Stomach (tissue), 9 donors: Measurements from ENCODE around the gene MSMP. TPM values are rescaled to one million over a fixed set of nuclear protein-coding genes. Genes with fewer than 3 reads are reported as not detected.

ENCODE experiments used
- DNase-seq, 2 donors: peaks; one replicate each; pipeline versions ENCODE4 v3.0.0 to v3.0.0-alpha.2; 2013 to 2019
- H3K27ac ChIP-seq, 5 donors: fragments of 200-600 bp in 4 of 5; sonication (generic) in 4 of 5; one replicate each; pipeline ENCODE4 v1.5.1; 2013 to 2019; ENCODE audit warnings: mild to moderate bottlenecking in 1 of 5, moderate library complexity in 1 of 5
- H3K27me3 ChIP-seq, 3 donors: fragments of 200-600 bp; sonication (generic); one replicate each; pipeline ENCODE4 v1.5.1; 2017 to 2019; ENCODE audit warnings: mixed run types in 1 of 3
- H3K36me3 ChIP-seq, 4 donors: fragments of 200-600 bp; sonication (generic); 1 replicate in 3 of 4; 2 replicates in 1 of 4; pipeline ENCODE4 v1.5.1; 2016 to 2019
- H3K4me1 ChIP-seq, 4 donors: fragments of 200-600 bp; sonication (generic); one replicate each; pipeline ENCODE4 v1.5.1; 2016 to 2019
- H3K4me3 ChIP-seq, 4 donors: fragments of 200-600 bp; sonication (generic) in 3 of 4; one replicate each; pipeline ENCODE4 v1.5.1; 2016 to 2019; ENCODE audit warnings: mild to moderate bottlenecking in 1 of 4
- H3K9me3 ChIP-seq, 4 donors: fragments of 200-600 bp; sonication (generic); one replicate each; pipeline ENCODE4 v1.5.1; 2016 to 2019
- EP300 ChIP-seq: sonication (generic); formaldehyde crosslinking; IDR thresholded peaks from one replicate; pipeline ENCODE4 v1.6.1; 2017; ENCODE audit warnings: antibody characterized with exemption
- POLR2A ChIP-seq, 4 donors: fragments of 450-650 bp; IDR thresholded peaks; one replicate each; pipeline ENCODE4 v1.6.1; 2016; ENCODE audit warnings: antibody characterized with exemption in 4 of 4, control low read depth in 2 of 4, mild to moderate bottlenecking in 1 of 4, moderate library complexity in 1 of 4
- POLR2AphosphoS5 ChIP-seq, 3 donors: sonication (generic); formaldehyde crosslinking; IDR thresholded peaks; one replicate each; pipeline ENCODE4 v1.6.1; 2016; ENCODE audit warnings: antibody characterized with exemption in 3 of 3
- WGBS, 5 donors: extraction: QIAGEN DNeasy Blood & Tissue Kit in 3 of 5; methylation state at CpG; one replicate each; pipeline versions ENCODE4 v1.1.5 to v1.1.7; 2013 to 2018; 5-methylcytosine and 5-hydroxymethylcytosine counted together
- intact Hi-C: fragments of 100-400 bp; cut with DNase I; formaldehyde crosslinking; loops from one replicate; pipeline ENCODE4 v1.15.1; 2023; ENCODE audit warnings: low total_unique reads
- polyA plus RNA-seq, 3 donors: library from polyadenylated mRNA; stranded (reverse); fragments of 200-250 nt; gene quantifications; one replicate each; pipeline ENCODE4 v1.2.3, GENCODE V29; 2013
- total RNA-seq, 5 donors: library from RNA; depleted of rRNA; stranded (reverse); fragments of >200 nt; gene quantifications; one replicate each; pipeline versions ENCODE4 v1.1.0 to v1.2.3, GENCODE V29; 2014 to 2016
- TF ChIP-seq, protein P1 (sequence below), 7 experiments: fragments of 450-650 bp in 4 of 7; fragments of 200-600 bp in 3 of 7; sonication (generic) in 3 of 7; IDR thresholded peaks; one replicate each; pipeline ENCODE4 v1.5.1; 2016 to 2019; ENCODE audit warnings: antibody characterized with exemption in 7 of 7, control low read depth in 2 of 7, mild to moderate bottlenecking in 1 of 7
- donor health status: healthy with polysubstance abuse.
- donor health status: Bipolar disorder and iron deficiency.
- donor health status: healthy.

Gene MSMP
- total and polyA plus RNA-seq, 8 donors = 0.35 TPM; not detected in 7

DNA sequence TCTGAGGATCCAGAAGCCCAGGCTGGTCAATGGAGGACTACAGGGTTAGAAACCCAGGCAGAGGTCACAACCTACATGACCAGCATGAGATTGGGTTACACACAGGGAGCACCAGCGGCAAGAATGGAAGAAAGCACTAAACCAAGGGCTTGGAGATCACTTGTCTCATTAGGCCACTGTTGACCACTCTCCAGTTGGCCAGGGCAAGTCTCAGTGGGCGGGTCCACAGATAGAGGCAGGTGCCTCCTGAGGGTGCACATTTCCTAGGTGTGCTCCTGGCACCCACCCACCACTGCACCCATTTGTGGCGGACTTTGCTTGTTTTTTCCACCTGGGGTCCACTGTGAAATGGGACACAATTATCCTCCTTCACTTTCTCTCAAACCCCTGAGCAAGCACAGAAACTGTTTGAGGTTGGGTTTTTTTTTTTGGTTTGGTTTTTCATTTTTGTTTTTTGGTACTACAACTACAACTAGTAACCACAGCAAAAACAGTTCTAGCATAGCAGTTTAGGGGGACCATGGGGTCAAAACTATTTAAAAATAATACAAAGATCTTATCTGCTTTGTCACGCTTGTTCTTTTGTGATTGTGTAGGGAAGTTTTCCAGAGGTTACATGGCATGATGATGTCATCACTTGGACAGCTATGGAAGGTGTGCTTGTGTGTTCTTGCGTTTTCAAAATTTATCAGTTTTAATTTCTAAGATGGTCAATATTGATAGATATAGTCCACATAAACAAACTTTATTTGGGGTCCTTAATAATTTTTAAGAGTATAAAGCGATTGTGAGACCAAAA, 43.4 kb upstream of the MSMP start:
- Histone ChIP-seq H3K9me3 (no peaks in the 10 kb centered on the region), H3K36me3 (peaks cover 5 to 36% (median 32%) of the 10 kb centered on the region in 4 donors), H3K27ac (no peak overlapping the region), H3K4me1 (peaks cover 14 to 53% (median 26%) of the 10 kb centered on the region in 4 donors), H3K27me3 (no peaks in the 10 kb centered on the region), H3K4me3 (no peak overlapping the region)
- no peak for TF ChIP-seq EP300
- no peak for TF ChIP-seq POLR2A (IDR thresholded peaks at IDR 0.05)
- no peak for DNase-seq
- 71 to 82% (median 75%) methylated on average over 6 of the region's 6 CpGs for WGBS, 5 donors
- intact Hi-C loops = no loop called here

GRCh38 chr9:35795695-35796094, 41.6 kb upstream of the MSMP start:
- Histone ChIP-seq H3K27ac (no peak overlapping the region), H3K4me1 (peaks cover 30 to 69% (median 43%) of the 10 kb centered on the region in 4 donors), H3K36me3 (peaks cover 0 to 18% (median 14%) of the 10 kb centered on the region in 4 donors), H3K4me3 (no peak overlapping the region), H3K9me3 (no peaks in the 10 kb centered on the region), H3K27me3 (peaks cover 0 to 5% (median 0%) of the 10 kb centered on the region in 3 donors)
- no peak for TF ChIP-seq POLR2AphosphoS5 (IDR thresholded peaks at IDR 0.05)
- TF ChIP-seq EP300 = no peak
- intact Hi-C loops = no loop called here
- no peak for DNase-seq

DNA sequence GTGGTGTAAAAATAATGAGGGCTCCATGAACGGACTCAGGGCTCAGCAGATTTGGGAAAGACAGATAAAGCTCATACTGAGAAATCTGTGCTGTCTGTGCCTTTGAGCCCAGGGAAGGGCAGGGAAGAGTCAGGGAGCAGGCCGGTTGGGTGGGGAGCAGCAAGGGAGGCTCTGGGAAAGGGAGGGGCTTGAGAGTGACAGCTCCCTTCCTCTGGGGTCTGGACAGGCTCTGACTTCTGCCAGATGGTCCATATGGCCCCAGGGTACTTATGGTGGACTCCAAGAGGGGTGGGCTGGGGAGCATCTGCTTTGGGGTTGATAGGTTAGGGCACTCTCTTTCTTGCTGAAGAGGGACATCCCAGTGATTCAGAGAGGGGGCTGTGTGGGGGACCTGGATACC, 39.4 kb upstream of the MSMP start:
- H3K36me3 ChIP-seq = peaks cover 0 to 5% (median 0%) of the 10 kb centered on the region in 4 donors
- H3K27ac ChIP-seq = peak overlapping the region in 2 of 5 donors; percentile 14 to 84
- no peak for DNase-seq
- intact Hi-C loops = loop anchor here (5.0 kb wide), 1 partner anchor 89 kb away; no protein-coding TSS in a partner anchor
- no peak overlapping the region for H3K4me3 ChIP-seq
- no peaks in the 10 kb centered on the region for H3K9me3 ChIP-seq
- TF ChIP-seq POLR2A (IDR thresholded peaks at IDR 0.05) = no peak
- 63 to 90% (median 78%) methylated on average over 2 of the region's 2 CpGs for WGBS, 5 donors
- peaks cover 37 to 74% (median 49%) of the 10 kb centered on the region in 4 donors for H3K4me1 ChIP-seq
- peaks cover 0 to 5% (median 0%) of the 10 kb centered on the region in 3 donors for H3K27me3 ChIP-seq

DNA sequence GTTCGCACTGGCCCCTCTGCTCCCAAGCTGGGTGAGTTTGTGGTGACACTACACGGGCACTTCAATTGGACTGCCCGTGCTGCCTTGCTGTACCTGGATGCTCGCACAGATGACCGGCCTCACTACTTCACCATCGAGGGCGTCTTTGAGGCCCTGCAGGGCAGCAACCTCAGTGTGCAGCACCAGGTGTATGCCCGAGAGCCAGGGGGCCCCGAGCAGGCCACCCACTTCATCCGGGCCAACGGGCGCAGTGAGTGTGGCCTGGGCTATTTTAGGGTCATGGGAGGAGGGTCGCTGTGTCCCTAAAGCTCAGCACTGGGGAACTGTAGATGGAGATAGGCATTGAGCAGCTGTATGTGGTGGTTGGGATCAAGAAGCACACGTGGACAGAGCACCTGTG, 38.8 kb upstream of the MSMP start:
- 82 to 94% (median 92%) methylated on average over 8 to 14 of the region's 14 CpGs for WGBS, 5 donors
- TF ChIP-seq, protein P1, sequence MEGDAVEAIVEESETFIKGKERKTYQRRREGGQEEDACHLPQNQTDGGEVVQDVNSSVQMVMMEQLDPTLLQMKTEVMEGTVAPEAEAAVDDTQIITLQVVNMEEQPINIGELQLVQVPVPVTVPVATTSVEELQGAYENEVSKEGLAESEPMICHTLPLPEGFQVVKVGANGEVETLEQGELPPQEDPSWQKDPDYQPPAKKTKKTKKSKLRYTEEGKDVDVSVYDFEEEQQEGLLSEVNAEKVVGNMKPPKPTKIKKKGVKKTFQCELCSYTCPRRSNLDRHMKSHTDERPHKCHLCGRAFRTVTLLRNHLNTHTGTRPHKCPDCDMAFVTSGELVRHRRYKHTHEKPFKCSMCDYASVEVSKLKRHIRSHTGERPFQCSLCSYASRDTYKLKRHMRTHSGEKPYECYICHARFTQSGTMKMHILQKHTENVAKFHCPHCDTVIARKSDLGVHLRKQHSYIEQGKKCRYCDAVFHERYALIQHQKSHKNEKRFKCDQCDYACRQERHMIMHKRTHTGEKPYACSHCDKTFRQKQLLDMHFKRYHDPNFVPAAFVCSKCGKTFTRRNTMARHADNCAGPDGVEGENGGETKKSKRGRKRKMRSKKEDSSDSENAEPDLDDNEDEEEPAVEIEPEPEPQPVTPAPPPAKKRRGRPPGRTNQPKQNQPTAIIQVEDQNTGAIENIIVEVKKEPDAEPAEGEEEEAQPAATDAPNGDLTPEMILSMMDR (IDR thresholded peaks at IDR 0.05) = no peak
- no peak for TF ChIP-seq EP300
- no peak for TF ChIP-seq POLR2AphosphoS5 (IDR thresholded peaks at IDR 0.05)
- no peak for TF ChIP-seq POLR2A (IDR thresholded peaks at IDR 0.05)
- peak overlapping the region in 2 of 4 donors; percentile 2 to 47 for H3K4me3 ChIP-seq
- peak overlapping the region in 1 of 5 donors; percentile 84 for H3K27ac ChIP-seq
- peaks cover 0 to 5% (median 0%) of the 10 kb centered on the region in 4 donors for H3K36me3 ChIP-seq
- peaks cover 0 to 5% (median 0%) of the 10 kb centered on the region in 3 donors for H3K27me3 ChIP-seq
- DNase-seq = no peak
- H3K9me3 ChIP-seq = no peaks in the 10 kb centered on the region
- H3K4me1 ChIP-seq = peaks cover 37 to 67% (median 49%) of the 10 kb centered on the region in 4 donors
- intact Hi-C loops = loop anchor here (5.0 kb wide), 1 partner anchor 89 kb away; no protein-coding TSS in a partner anchor

DNA sequence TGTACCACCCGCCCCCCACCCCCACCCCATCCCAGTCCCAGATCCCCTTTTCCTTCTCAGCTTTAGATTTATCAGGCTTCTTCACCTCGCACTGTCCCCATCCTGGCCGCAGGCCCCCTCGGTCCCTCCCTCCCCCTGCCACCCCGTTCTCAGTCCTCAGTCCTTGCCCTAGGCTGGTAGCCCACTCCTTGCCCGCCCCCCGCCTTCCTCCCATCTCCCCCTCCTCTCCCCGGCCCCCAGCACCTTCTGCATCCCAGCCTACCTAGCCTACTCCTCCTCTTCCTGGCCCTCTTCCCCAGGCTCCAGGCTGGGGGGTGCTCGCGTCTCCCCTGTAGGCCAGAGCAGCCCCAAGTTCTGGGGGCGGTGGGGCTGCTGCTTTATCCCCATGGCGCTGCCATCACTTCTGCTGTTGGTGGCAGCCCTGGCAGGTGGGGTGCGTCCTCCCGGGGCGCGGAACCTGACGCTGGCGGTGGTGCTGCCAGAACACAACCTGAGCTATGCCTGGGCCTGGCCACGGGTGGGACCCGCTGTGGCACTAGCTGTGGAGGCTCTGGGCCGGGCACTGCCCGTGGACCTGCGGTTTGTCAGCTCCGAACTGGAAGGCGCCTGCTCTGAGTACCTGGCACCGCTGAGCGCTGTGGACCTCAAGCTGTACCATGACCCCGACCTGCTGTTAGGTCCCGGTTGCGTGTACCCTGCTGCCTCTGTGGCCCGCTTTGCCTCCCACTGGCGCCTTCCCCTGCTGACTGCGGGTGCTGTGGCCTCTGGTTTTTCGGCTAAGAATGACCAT, 38.1 kb upstream of the MSMP start:
- Histone ChIP-seq H3K9me3 (no peaks in the 10 kb centered on the region), H3K4me3 (peak overlapping the region; percentile 41 to 51 (median 48)), H3K36me3 (peaks cover 0 to 5% (median under 1%) of the 10 kb centered on the region in 4 donors), H3K27me3 (peaks cover 0 to 5% (median 0%) of the 10 kb centered on the region in 3 donors), H3K4me1 (peaks cover 37 to 61% (median 49%) of the 10 kb centered on the region in 4 donors), H3K27ac (peak overlapping the region in 4 of 5 donors; percentile 70 to 84 (median 76))
- TF ChIP-seq, protein P1 (IDR thresholded peaks at IDR 0.05) = no peak
- TF ChIP-seq POLR2A (IDR thresholded peaks at IDR 0.05) (no peak), POLR2AphosphoS5 (IDR thresholded peaks at IDR 0.05) (no peak), EP300 (no peak)
- 86 to 93% (median 87%) methylated on average over 24 to 34 of the region's 34 CpGs for WGBS, 5 donors
- no peak for DNase-seq
- intact Hi-C loops = loop anchor here (5.0 kb wide), 1 partner anchor 90 kb away; no protein-coding TSS in a partner anchor
